Sigmoid colon (tissue), 7 donors: Measurements from ENCODE around the gene ANKS6. TPM values are rescaled to one million over a fixed set of nuclear protein-coding genes. Genes with fewer than 3 reads are reported as not detected.

Experiments
- DNase-seq: peaks from one replicate; pipeline ENCODE4 v3.0.0-alpha.2; 2019
- H3K27ac ChIP-seq, 4 donors: fragments of 200-600 bp; sonication (generic); one replicate each; pipeline ENCODE4 v1.5.1; 2016 to 2019; ENCODE audit warnings: mild to moderate bottlenecking in 1 of 4
- H3K27me3 ChIP-seq, 3 donors: fragments of 200-600 bp; sonication (generic); one replicate each; pipeline ENCODE4 v1.5.1; 2019; ENCODE audit warnings: mild to moderate bottlenecking in 1 of 3
- H3K36me3 ChIP-seq, 4 donors: fragments of 200-600 bp; sonication (generic); one replicate each; pipeline ENCODE4 v1.5.1; 2016 to 2019
- H3K4me1 ChIP-seq, 4 donors: fragments of 200-600 bp; sonication (generic); one replicate each; pipeline ENCODE4 v1.5.1; 2017 to 2019
- H3K4me3 ChIP-seq, 4 donors: fragments of 200-600 bp; sonication (generic); one replicate each; pipeline ENCODE4 v1.5.1; 2017 to 2019; ENCODE audit warnings: mild to moderate bottlenecking in 2 of 4, moderate library complexity in 1 of 4
- H3K9me3 ChIP-seq, 4 donors: fragments of 200-600 bp in 3 of 4; sonication (generic) in 3 of 4; one replicate each; pipeline versions ENCODE4 v1.5.1 to v1.6.1; 2013 to 2019
- CTCF ChIP-seq, 4 experiments: fragments of 450-650 bp in 3 of 4; fragments of 200-600 bp in 1 of 4; IDR thresholded peaks; one replicate each; pipeline ENCODE4 v1.5.1; 2016 to 2019; ENCODE audit warnings: antibody characterized with exemption in 4 of 4, mild to moderate bottlenecking in 3 of 4, moderate library complexity in 2 of 4
- EP300 ChIP-seq, 4 donors: sonication (generic); formaldehyde crosslinking; IDR thresholded peaks; one replicate each; pipeline ENCODE4 v1.6.1; 2017; ENCODE audit warnings: antibody characterized with exemption in 4 of 4
- POLR2A ChIP-seq, 2 donors: fragments of 450-650 bp; IDR thresholded peaks; one replicate each; pipeline ENCODE4 v1.6.1; 2016; ENCODE audit warnings: antibody characterized with exemption in 2 of 2, mild to moderate bottlenecking in 2 of 2, moderate library complexity in 2 of 2
- POLR2AphosphoS5 ChIP-seq, 4 donors: sonication (generic); formaldehyde crosslinking; IDR thresholded peaks; one replicate each; pipeline ENCODE4 v1.6.1; 2017; ENCODE audit warnings: antibody characterized with exemption in 4 of 4
- WGBS, 2 donors: extraction: QIAGEN DNeasy Blood & Tissue Kit; methylation state at CpG; one replicate each; pipeline ENCODE4 v1.1.7; 2013; 5-methylcytosine and 5-hydroxymethylcytosine counted together
- intact Hi-C: fragments of 100-400 bp; cut with DNase I; formaldehyde crosslinking; loops from one replicate; pipeline ENCODE4 v1.15.1; 2023
- polyA plus RNA-seq, 3 donors: library from polyadenylated mRNA; stranded (reverse); fragments of 200-250 nt; gene quantifications; one replicate each; pipeline ENCODE4 v1.2.3, GENCODE V29; 2013
- total RNA-seq, 4 donors: library from RNA; depleted of rRNA; stranded (reverse); fragments of >200 nt; gene quantifications; one replicate each; pipeline ENCODE4 v1.1.0, GENCODE V29; 2016
- donor health status: healthy with polysubstance abuse.
- donor health status: Bipolar disorder and iron deficiency.
- donor health status: healthy.

ANKS6 gene
- total and polyA plus RNA-seq, 7 donors, result 5.4 to 22.8 (median 10.7) TPM

GRCh38 chr9:98834386-98834785 lies 38.0 kb upstream of the ANKS6 start:
- Histone ChIP-seq H3K4me3 (no peak overlapping the region), H3K27ac (no peak overlapping the region), H3K36me3 (peaks cover 0 to 28% (median 0%) of the 10 kb centered on the region in 4 donors), H3K27me3 (no peaks in the 10 kb centered on the region), H3K4me1 (peaks cover 0 to 8% (median 0%) of the 10 kb centered on the region in 4 donors), H3K9me3 (no peaks in the 10 kb centered on the region)
- intact Hi-C loops, result no loop called here
- DNase-seq, result no peak
- no peak for TF ChIP-seq CTCF (IDR thresholded peaks at IDR 0.05)
- TF ChIP-seq EP300 (IDR thresholded peaks at IDR 0.05), result no peak
- no peak for TF ChIP-seq POLR2AphosphoS5 (IDR thresholded peaks at IDR 0.05)
- TF ChIP-seq POLR2A (IDR thresholded peaks at IDR 0.05), result no peak
- WGBS, 2 donors, result 94 to 95% methylated on average over 9 of the region's 9 CpGs

DNA sequence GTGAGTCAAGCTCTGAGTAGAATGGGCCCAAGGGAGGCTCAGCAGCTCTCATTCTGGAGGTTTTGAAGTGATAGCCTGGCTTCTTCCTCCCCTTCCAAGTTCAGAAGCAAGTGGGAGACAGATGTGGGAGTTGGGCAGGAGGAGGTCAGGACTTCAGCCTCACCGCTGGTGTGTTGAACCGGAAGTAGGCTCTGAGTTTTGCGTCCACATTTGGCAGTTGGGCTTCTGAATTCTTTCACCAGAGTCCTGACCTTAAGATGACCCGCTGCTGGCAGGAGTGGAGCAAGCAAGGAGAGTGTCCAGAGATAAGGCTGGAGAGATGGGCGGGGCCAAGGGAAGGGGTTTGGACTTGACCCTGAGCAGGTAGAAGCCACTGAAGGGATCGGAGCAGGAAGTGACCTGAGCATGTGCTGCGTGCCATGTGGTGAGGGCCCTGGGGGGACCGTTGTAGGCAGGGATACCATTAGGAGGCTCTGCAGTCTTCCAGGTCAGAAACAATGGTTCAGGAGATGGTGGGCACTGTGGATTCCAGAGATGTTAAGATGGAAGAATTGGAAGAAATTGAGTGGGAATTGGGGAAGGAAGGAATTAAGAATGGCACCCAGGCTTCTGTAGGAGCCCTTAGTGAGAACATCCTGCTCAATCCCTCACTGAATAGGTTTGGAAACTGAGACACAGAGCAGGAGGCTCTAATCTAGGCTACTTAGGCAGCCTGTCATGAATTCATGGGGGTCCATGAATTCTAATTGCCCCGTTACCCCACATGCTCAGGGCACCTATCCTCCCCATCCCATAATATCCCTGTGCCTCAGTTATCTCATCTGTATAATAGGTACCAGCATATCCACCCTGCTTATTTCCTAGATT lies 37.0 kb upstream of the ANKS6 start:
- H3K4me1 ChIP-seq, result no peaks in the 10 kb centered on the region
- intact Hi-C loops, result no loop called here
- peaks cover 0 to 30% (median 0%) of the 10 kb centered on the region in 4 donors for H3K36me3 ChIP-seq
- no peak overlapping the region for H3K27ac ChIP-seq
- 92 to 94% methylated on average over 9 of the region's 9 CpGs for WGBS, 2 donors
- H3K9me3 ChIP-seq, result no peaks in the 10 kb centered on the region
- TF ChIP-seq CTCF (IDR thresholded peaks at IDR 0.05) (no peak), POLR2AphosphoS5 (IDR thresholded peaks at IDR 0.05) (no peak), POLR2A (IDR thresholded peaks at IDR 0.05) (no peak), EP300 (IDR thresholded peaks at IDR 0.05) (no peak)
- H3K27me3 ChIP-seq, result no peaks in the 10 kb centered on the region
- H3K4me3 ChIP-seq, result no peak overlapping the region
- DNase-seq, result no peak

DNA sequence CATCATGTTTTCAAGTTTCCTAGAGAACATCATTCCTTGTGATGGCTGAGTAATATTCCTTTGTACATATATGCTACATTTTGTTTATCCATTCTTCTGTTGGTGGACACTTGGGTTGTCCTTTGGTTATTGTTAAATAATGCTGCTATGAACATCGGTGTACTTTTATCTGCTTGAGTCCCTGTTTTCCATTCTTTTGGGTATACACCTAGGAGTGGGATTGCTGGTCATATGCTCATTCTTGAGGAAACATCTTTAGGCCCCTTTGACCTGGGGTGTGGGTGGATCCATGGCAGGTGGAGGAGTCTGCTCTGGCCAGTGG lies 36.4 kb upstream of the ANKS6 start:
- H3K27ac ChIP-seq, result no peak overlapping the region
- DNase-seq, result no peak
- 96 to 97% methylated on average over 1 of the region's 1 CpG for WGBS, 2 donors
- intact Hi-C loops, result no loop called here
- H3K27me3 ChIP-seq, result no peaks in the 10 kb centered on the region
- TF ChIP-seq POLR2A (IDR thresholded peaks at IDR 0.05) (no peak), CTCF (IDR thresholded peaks at IDR 0.05) (no peak), EP300 (IDR thresholded peaks at IDR 0.05) (no peak), POLR2AphosphoS5 (IDR thresholded peaks at IDR 0.05) (no peak)
- H3K9me3 ChIP-seq, result no peaks in the 10 kb centered on the region
- no peaks in the 10 kb centered on the region for H3K4me1 ChIP-seq
- H3K36me3 ChIP-seq, result peaks cover 0 to 36% (median 2%) of the 10 kb centered on the region in 4 donors
- no peak overlapping the region for H3K4me3 ChIP-seq

DNA sequence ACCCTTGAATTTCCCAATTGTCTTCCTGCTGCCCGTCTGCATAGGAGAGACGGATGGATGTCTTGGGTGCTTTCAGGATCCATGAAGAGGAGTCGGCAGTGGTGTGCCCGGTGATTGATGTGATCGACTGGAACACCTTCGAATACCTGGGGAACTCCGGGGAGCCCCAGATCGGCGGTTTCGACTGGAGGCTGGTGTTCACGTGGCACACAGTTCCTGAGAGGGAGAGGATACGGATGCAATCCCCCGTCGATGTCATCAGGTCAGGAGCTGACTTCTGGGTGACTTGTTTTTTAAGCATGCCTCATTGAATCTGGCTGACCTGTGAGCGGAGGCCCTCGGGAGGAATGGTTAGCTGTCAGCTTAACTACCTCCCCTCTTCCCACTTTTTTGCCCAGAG lies 35.3 kb upstream of the ANKS6 start:
- intact Hi-C loops, result no loop called here
- DNase-seq, result no peak
- Histone ChIP-seq H3K4me1 (no peaks in the 10 kb centered on the region), H3K4me3 (no peak overlapping the region), H3K36me3 (peaks cover 0 to 38% (median 5%) of the 10 kb centered on the region in 4 donors), H3K27ac (no peak overlapping the region), H3K9me3 (no peaks in the 10 kb centered on the region), H3K27me3 (no peaks in the 10 kb centered on the region)
- WGBS, 2 donors, result 93 to 94% methylated on average over 16 of the region's 16 CpGs
- TF ChIP-seq CTCF (IDR thresholded peaks at IDR 0.05) (no peak), EP300 (IDR thresholded peaks at IDR 0.05) (no peak), POLR2A (IDR thresholded peaks at IDR 0.05) (no peak), POLR2AphosphoS5 (IDR thresholded peaks at IDR 0.05) (no peak)
